Mucosa of descending colon (tissue), 3 donors: ENCODE results near the gene ZCCHC2. TPM values are rescaled to one million over a fixed set of nuclear protein-coding genes. Genes with fewer than 3 reads are reported as not detected.

ENCODE experiments used
- ATAC-seq: fragments of 200-7000 bp; cut with Tn5 transposase; one replicate; pipeline ENCODE4 v1.9.1; 2020; ENCODE audit warnings: mild to moderate bottlenecking, moderate library complexity
- DNase-seq, 3 donors: peaks; one replicate each; pipeline ENCODE4 v3.0.0-alpha.2; 2020
- H3K36me3 ChIP-seq: fragments of 200-600 bp; one replicate; pipeline ENCODE4 v1.8.0; 2021; ENCODE audit warnings: low read depth, mild to moderate bottlenecking
- H3K4me1 ChIP-seq: fragments of 200-600 bp; one replicate; pipeline ENCODE4 v1.8.0; 2021; ENCODE audit warnings: low read depth, mild to moderate bottlenecking
- H3K4me3 ChIP-seq: fragments of 200-600 bp; one replicate; pipeline ENCODE4 v1.8.0; 2021; ENCODE audit warnings: mild to moderate bottlenecking
- H3K9me3 ChIP-seq: fragments of 200-600 bp; one replicate; pipeline ENCODE4 v1.8.0; 2021; ENCODE audit warnings: mild to moderate bottlenecking
- intact Hi-C, 2 donors: fragments of 100-400 bp; cut with DNase I in 1 of 2; cut with micrococcal nuclease in 1 of 2; formaldehyde crosslinking; loops; one replicate each; pipeline versions ENCODE4 v1.11.0 to v1.11.1; 2022; cut with DNase I, micrococcal nuclease
- total RNA-seq, 3 donors: library from RNA; stranded (reverse); fragmentation: NEBNext Ultra II Directional in 2 of 3; extraction: Animal tissue kit (Norgen Biotek cat#: 25700) in 2 of 3; gene quantifications; one replicate each; pipeline versions ENCODE4 v1.2.1 to v1.2.4, GENCODE V29; 2021 to 2023
- TF ChIP-seq, protein P1 (sequence below): fragments of 200-600 bp; IDR thresholded peaks from one replicate; pipeline ENCODE4 v1.8.0; 2022; ENCODE audit warnings: antibody characterized with exemption, mild to moderate bottlenecking
- donor health status: DM: no; HTN: no; CAD: no; lungs with moderate emphysema.
- donor health status: DM: no; HTN: no; CAD: no.
- donor health status: DM: no; HTN: yes; CAD: no.

Gene ZCCHC2
- total RNA-seq, 3 donors from 2014 or later = 22.2 to 27.5 (median 26.0) TPM

DNA sequence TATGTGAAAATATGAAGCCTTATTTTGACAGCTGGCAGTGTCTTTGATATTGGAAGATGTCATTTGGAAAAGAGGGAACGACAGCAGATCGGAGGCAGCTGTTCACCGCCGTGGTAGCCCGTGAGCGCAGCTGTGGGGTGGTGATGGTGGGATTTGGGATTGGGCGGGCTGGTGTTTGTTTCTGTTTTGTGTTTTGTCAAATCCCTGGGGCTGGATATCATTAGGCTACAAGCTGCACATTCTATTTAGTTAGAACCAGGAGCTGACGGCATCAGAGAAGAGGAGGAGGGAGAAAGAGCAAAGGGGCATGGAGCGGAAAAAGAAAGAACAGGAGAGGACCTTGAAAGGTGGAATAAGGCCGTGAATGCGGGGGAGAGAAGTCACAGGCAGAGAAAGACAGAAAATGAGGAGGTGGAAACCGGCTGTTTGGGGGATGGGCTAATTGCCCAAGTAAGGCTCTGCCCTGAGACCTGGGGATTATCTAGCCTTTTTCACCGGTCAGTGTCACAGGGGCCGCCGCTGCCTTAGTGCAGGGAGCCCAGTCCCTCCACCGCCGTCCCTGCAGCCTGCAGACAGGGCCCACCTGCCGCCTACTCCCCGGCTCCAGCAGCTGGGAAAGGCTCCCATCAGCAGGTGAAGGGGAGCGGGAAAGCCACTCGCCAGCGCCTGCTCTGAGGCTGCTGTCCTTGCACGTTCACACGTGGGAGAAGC is 88.0 kb downstream of the ZCCHC2 start:
- no peak overlapping the region for H3K4me3 ChIP-seq
- TF ChIP-seq, protein P1, sequence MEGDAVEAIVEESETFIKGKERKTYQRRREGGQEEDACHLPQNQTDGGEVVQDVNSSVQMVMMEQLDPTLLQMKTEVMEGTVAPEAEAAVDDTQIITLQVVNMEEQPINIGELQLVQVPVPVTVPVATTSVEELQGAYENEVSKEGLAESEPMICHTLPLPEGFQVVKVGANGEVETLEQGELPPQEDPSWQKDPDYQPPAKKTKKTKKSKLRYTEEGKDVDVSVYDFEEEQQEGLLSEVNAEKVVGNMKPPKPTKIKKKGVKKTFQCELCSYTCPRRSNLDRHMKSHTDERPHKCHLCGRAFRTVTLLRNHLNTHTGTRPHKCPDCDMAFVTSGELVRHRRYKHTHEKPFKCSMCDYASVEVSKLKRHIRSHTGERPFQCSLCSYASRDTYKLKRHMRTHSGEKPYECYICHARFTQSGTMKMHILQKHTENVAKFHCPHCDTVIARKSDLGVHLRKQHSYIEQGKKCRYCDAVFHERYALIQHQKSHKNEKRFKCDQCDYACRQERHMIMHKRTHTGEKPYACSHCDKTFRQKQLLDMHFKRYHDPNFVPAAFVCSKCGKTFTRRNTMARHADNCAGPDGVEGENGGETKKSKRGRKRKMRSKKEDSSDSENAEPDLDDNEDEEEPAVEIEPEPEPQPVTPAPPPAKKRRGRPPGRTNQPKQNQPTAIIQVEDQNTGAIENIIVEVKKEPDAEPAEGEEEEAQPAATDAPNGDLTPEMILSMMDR = no peak
- H3K36me3 ChIP-seq = no peaks in the 10 kb centered on the region
- ATAC-seq = peak; percentile 19
- intact Hi-C loops = no loop called here
- no peaks in the 10 kb centered on the region for H3K4me1 ChIP-seq
- no peaks in the 10 kb centered on the region for H3K9me3 ChIP-seq
- DNase-seq = no peak

DNA sequence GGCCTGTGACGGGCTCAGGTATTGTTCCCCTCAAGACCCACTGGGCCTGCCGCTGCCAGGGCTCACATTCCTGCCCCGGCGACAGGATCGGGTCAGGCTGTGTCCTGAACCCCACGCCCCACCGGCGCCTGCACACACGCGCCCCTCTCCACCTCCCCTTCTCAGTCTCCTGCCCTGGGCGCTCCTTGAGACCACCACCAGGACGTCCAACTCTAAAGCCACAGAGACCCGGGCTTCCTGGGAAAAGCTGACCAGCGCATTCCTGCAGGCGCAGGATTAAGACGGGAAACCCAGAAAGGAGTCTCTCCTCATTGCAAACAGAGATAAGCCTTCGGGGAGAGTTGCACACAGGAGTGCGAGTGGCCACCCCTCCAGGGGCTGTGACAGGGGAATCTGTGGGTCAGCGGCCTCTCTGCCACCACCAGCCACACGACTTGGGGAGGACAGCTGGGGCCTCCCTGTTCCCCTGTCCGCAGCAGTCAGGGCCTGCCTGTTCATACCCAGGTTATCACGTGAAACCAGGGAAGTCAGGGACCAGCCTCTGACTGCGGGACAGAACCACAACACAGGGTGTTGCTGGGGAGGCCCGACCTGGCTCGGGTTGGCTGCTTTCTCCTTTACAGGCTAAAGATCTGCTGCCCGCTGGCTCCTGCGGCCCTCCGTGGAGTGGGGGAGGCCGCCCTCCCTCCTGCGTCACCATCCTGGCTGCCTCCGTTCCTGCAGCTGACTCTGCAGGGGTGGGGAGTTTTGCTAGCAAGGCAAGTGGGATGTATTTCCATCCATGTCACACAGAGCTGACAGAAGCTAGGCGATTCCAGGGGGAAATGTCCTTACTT is 88.8 kb downstream of the ZCCHC2 start:
- H3K4me1 ChIP-seq = no peaks in the 10 kb centered on the region
- no peak for DNase-seq
- no peaks in the 10 kb centered on the region for H3K9me3 ChIP-seq
- peak; percentile 31 for ATAC-seq
- TF ChIP-seq, protein P1 = no peak
- intact Hi-C loops = no loop called here
- no peaks in the 10 kb centered on the region for H3K36me3 ChIP-seq
- H3K4me3 ChIP-seq = no peak overlapping the region

DNA sequence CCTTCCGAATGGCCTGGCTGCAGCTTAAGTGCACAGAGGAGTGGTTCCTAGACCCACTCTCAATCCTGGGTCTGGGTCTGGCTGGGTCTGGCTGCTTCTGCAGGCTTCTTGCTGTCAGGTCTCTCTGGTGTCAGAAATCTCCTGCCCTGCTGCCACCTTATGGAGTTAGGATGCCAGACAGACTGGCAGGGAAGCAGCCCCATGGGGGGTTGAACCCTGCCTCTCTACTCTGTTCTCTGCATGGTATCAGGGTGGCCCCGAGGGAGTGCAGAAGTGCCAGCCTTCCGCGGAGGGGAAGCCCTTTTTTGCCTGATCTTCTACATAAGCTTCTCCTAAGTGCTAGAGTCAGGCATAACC is 89.4 kb downstream of the ZCCHC2 start:
- Histone ChIP-seq H3K4me1 (no peaks in the 10 kb centered on the region), H3K9me3 (no peaks in the 10 kb centered on the region), H3K4me3 (no peak overlapping the region), H3K36me3 (no peaks in the 10 kb centered on the region)
- TF ChIP-seq, protein P1 = no peak
- ATAC-seq (no peak), DNase-seq (no peak)
- intact Hi-C loops = no loop called here

DNA sequence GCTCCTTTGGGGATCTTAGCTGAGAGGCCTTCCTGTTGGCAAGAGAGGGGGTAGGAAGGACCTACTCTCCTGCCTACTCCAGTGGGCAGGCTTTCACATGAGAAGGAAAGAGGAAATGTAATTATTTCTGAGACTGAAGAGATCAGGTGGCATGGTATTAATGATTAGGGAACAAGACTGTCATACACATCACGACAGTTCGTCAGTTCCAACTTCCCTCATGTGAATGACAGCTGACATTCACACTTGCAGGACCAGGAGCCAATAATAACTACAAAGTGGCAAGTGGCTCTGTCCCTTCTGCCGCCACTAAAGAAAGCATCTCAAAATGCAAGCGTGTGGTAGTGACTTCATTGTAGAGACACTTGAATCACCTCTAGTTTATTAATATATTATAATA is 90.0 kb downstream of the ZCCHC2 start:
- ATAC-seq = no peak
- no peak overlapping the region for H3K4me3 ChIP-seq
- intact Hi-C loops = no loop called here
- TF ChIP-seq, protein P1 = no peak
- H3K9me3 ChIP-seq = no peaks in the 10 kb centered on the region
- no peaks in the 10 kb centered on the region for H3K36me3 ChIP-seq
- H3K4me1 ChIP-seq = no peaks in the 10 kb centered on the region
- no peak for DNase-seq

DNA sequence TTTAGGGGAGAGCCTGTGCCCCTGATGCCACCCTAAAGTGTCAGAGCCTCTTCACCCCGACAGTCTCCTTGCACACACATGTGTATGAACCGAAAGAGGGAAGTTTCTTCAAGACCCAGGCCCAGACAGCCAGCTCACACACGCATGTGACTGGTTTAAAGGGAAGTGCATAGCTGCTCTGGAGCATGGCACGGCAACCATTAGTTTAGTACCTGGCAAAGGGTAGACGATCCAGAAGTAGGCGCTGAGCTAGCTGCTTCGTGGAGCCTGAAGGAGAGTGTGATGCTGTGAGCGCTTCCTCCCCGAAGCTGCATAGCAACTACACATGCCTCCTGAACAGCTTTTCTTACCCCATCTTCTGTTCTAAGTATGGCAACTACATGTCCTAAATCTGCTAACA is 91.7 kb downstream of the ZCCHC2 start:
- intact Hi-C loops = no loop called here
- DNase-seq (no peak), ATAC-seq (no peak)
- no peak overlapping the region for H3K4me3 ChIP-seq
- H3K4me1 ChIP-seq = no peaks in the 10 kb centered on the region
- TF ChIP-seq, protein P1 = no peak
- no peaks in the 10 kb centered on the region for H3K36me3 ChIP-seq
- H3K9me3 ChIP-seq = no peaks in the 10 kb centered on the region
